ENCODE results near the gene CDHR5. TPM values are rescaled to one million over a fixed set of nuclear protein-coding genes. Genes with fewer than 3 reads are reported as not detected.

CDHR5 gene
- polyA plus RNA-seq, 1 of the 3 experiments (the other 2 are of a cell fraction) = not detected

- Histone ChIP-seq H3K27me3 (ENCODE audit: insufficient read depth) (no peaks in the 10 kb centered on the region), H3K4me3 (ENCODE audit: low read depth in 2 of 2, low read length in 1 of 2) (no peak overlapping the region), H3K4me1 (ENCODE audit: control insufficient read depth in 1 of 2, insufficient read depth in 2 of 2, low read depth in 1 of 2, low read length in 1 of 2) (peaks cover 0 to 14% of the 10 kb centered on the region in 2 experiments; a peak in 1 of 4 replicates), H3K4me2 (no peak overlapping the region), H3K9ac (no peak overlapping the region), H3F3A (replicated peaks; ENCODE audit: insufficient read depth) (no peaks in the 10 kb centered on the region), H3K79me2 (ENCODE audit: insufficient read depth) (peaks cover 5% of the 10 kb centered on the region; the same call in 1 of the 2 replicates), H2AFZ (ENCODE audit: low read depth) (no peak overlapping the region), H4K20me1 (ENCODE audit: insufficient read depth) (peaks cover 20% of the 10 kb centered on the region; the same call in 1 of the 2 replicates), H3K9me3 (no peaks in the 10 kb centered on the region), H3K27ac (ENCODE audit: low read depth in 2 of 2, low read length in 1 of 2) (no peak overlapping the region), H3K36me3 (replicated peaks in 1 of 2; ENCODE audit: control insufficient read depth in 1 of 2, insufficient read depth in 2 of 2, low read length in 1 of 2) (peaks cover 0 to 7% of the 10 kb centered on the region in 2 experiments), H3K9me2 (no peaks in the 10 kb centered on the region)
- TF ChIP-seq MXI1 (IDR thresholded peaks at IDR 0.05; ENCODE audit: low read depth, low read length) (no peak), SMC3 (IDR thresholded peaks at IDR 0.05; ENCODE audit: low read depth, low read length) (no peak), TEAD4 (IDR thresholded peaks at IDR 0.05; ENCODE audit: borderline replicate concordance, insufficient read depth) (no peak), MEF2A (IDR thresholded peaks at IDR 0.05; ENCODE audit: borderline replicate concordance, low read depth) (no peak), IRF3 (IDR thresholded peaks at IDR 0.05; ENCODE audit: low read depth, low read length) (no peak), USF2 (IDR thresholded peaks at IDR 0.05; ENCODE audit: borderline replicate concordance, low read depth, low read length) (no peak), REST (IDR thresholded peaks at IDR 0.05; ENCODE audit: low read depth, low read length) (no peak), GATA2 (CRISPR knock-in tag; IDR thresholded peaks at IDR 0.05) (no peak), PBX3 (IDR thresholded peaks at IDR 0.05) (no peak), TCF12 (IDR thresholded peaks at IDR 0.05) (no peak), ELF1 (IDR thresholded peaks at IDR 0.05) (no peak), NRF1 (IDR thresholded peaks at IDR 0.05; ENCODE audit: low read depth, low read length) (no peak), CTCF (IDR thresholded peaks at IDR 0.05) (no peak), CHD2 (IDR thresholded peaks at IDR 0.05; ENCODE audit: low read length, partially characterized antibody) (no peak), SIN3A (IDR thresholded peaks at IDR 0.05; ENCODE audit: borderline replicate concordance, low read depth, low read length) (no peak)
- CTCF ChIA-PET = no interaction called here
- whole genome bisulfite sequencing (ENCODE audit: low lambda C conversion rate) = 93% methylated on average over 18 of the region's 25 CpGs
- DNase-seq = no peak
- POLR2A ChIA-PET = no interaction called here
Measured at GRCh38 chr11:617912-618682, 6.7 kb downstream of the CDHR5 start.
